HG02610 (cell line): ENCODE results near the gene TUBB3.

ENCODE experiments used
- ATAC-seq: cut with Tn5 transposase; IDR thresholded peaks from one replicate; pipeline ENCODE4 v1.9.1; 2021; ENCODE audit warnings: mild to moderate bottlenecking, moderate library complexity; ENCODE audit not compliant: unreplicated experiment

Gene TUBB3

DNA sequence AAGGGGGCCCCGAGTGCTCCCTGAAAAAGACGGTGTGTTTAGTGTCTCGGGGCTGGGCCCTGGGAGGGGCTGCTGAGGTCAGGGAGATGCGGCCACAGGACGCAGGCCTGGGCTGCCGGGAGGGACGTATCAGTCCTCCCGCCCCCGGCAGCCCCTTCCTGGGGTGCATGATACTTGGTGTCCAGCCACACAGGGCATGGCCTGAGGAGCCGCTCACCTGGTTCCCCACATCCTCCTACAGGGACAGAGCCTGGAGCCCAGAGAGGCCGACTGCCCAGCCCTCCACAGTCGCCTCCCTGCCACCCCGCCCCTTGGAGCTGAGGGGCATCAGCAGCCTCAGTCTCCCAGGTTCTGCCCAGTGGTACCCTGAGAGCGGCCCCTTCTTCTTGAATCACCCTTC is 13.4 kb downstream of the TUBB3 start:
- ATAC-seq: no peak

DNA sequence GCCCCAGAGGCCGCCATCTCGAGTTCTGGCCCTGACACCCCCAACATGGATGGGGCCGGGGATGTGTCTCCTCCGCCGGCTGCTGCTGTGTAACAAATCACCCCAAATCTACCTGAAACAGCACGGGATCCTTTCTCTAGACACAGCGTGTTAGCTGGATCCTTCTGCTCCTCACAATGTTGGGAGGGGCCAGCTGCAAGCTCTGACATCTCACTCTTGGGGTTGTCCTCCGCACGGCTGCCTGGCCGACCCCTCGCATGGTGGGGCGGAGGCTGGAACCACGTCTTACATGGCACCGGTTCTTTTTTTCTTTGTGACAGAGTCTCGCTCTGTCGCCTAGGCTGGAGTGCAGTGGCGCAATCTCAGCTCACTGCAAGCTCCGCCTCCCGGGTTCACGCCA is 13.8 kb downstream of the TUBB3 start:
- no peak for ATAC-seq

DNA sequence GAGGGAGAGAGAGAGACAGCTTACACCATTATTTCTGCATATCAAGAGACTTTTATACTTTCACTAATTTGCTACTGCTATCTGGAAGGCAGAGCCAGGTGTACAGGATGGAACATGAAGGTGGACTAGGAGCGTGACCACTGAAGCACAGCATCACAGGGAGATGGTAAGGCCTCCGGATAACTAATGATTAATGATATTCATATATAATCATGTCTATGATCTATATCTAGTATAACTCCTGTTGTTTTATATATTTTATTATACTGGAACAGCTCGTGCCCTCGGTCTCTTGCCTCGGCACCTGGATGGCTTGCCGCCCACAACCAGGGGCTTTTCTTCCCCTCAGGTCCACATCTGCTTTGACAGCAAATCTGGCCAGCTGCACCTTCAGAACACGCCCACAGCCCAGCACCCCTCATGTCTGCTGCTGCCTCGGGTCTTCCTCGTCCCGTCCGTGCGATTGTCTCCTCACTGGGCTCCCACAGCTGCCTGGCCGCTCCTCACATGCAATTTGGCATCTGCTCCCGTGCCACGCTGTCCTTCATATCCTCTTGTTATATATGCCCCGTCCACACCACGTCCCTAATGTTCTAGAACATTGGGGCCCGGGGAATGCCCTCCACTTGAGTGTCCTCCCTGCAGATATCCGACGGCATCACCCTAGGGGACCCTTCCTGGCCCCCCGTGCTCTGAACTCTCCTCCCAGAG is 15.2 kb downstream of the TUBB3 start:
- no peak for ATAC-seq

DNA sequence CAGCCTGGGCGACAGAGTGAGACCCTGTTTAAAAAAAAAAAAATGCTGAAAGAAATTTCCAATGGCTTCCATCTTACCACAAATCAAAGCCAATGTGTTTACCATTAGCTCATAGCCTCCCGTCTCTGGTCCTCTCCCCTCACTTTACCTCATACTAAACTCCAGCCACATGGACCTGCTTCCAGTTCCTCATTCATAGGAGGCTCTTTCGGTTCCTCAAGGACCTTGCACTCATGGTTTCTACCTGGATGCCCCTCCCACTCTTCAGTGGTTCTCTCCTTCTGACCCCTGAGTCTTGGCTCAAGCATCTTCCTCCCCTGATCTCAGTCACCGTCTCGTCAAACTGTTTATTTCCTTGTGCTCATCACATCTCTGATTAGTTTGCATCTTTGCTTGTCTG is 21.6 kb downstream of the TUBB3 start:
- no peak for ATAC-seq

DNA sequence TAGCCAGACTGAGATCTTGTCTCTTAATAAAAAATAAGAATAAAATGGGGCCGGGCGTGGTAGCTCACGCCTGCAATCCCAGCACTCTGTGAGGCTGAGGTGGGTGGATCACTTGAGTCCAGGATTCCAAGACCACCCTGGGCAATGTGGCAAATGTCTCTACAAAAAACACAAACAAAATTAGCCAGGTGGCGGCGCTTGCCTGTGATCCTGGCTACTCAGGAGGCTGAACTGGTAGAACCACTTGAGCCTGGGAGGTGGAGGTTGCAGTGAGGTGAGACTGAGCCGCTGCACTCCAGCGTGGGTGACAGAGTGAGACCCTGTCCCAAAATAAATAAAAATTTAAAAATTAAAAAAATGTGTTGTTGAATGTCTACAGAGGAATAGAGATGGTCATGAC is 22.5 kb downstream of the TUBB3 start:
- ATAC-seq: no peak

DNA sequence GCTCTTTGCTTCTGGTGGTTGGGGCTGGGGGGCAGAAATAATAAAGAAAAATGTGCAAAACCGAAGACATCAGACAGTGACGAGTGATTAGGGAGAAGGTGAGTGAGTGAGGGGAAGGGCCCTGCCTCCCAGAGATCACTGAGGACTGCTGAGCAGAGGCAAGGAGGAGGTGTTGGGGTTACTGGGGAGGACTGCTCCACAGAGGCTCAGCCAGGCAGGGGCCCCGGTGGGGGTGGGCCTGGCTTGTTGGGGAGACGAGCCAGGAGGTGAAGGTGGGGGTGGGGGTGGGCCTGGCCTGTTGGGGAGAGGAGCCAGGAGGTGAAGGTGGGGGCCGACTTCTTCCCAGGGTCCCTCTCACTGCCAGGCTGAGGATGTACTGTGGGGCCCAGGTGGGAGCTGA is 23.4 kb downstream of the TUBB3 start:
- ATAC-seq: no peak

DNA sequence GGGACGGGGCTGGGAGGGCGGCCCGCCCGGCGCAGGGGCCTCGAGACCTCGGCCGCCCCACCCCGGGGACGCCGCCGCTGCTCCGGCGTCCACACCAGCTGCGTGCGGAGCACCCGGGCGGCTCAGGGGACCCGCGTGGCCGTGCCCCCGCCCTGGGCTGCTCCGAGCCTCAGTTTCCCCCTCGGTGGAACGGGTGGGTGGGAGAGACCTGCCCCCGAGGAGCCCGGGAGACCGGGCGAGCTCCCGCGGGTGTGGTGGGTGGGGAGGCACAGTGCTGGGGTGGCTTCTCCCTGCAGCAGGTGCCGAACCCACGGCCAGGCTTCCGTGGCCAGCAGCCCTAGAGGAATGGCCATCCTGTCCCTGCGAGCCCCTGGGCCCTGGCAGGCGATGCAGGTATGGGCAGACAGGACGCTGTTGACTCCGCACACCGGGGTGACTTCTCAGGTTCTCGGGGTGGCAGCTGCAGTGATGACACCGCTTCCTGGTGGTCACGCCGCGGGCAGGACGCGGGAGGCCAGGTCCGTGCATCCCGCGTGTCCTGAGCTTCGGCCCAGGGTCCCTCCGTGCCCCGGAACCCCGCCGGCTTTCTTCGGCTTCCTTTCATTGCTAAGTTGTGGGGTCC is 26.1 kb downstream of the TUBB3 start:
- ATAC-seq: no peak

DNA sequence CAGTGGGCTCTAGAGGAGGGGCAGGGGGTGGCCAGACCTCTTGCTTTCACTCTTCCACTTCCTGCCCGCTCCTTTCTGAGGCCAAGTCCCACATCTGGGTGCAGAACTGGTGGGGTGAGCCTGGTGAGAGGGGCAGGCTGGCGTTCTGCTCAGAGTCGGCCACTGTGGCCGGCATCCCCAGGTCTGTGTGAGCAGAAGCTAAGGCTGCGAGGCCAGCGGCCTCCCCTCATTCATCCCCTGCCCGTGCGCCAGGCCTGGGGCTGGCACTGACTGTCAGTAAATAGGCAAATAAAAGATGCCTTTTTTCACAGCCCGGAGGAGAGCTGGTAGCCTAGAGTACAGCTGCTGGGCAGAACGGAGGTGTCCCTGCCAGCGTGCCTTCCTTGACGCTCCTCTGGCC is 26.6 kb downstream of the TUBB3 start:
- ATAC-seq: no peak

DNA sequence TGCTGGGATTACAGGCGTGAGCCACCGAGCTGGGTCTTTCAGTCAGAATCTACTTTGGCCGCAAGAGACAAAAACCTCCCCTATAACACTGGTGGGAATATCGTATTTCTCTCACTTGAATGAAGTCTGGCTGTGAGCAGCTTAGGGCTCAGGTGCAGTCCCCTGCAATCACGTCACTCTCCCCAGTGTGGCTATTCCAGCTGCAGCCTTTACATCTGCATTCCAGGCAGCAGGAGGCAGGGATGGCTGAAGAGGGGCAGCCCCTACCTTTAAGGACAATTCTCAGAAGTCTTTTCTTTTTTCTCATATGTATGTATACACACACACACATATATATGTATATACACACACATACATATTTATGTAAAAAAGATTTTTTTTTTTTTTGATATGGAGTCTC is 28.4 kb downstream of the TUBB3 start:
- ATAC-seq: no peak

DNA sequence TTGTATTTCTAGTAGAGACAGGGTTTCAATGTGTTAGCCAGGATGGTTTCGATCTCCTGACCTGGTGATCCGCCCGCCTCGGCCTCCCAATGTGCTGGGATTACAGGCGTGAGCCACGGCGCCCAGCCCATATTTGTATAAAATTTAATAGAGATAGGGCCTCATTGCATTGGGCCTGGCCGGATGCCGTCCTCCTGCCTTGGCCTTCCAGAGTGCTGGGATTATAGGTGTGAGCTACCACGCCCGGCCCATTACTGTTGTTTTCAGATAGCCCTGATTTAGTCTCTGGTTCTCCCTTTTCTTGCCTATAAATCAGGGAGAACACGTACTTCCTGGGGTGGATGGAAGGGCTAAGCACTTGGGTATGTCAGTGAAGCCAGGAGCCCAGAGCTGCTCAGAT is 28.9 kb downstream of the TUBB3 start:
- no peak for ATAC-seq

DNA sequence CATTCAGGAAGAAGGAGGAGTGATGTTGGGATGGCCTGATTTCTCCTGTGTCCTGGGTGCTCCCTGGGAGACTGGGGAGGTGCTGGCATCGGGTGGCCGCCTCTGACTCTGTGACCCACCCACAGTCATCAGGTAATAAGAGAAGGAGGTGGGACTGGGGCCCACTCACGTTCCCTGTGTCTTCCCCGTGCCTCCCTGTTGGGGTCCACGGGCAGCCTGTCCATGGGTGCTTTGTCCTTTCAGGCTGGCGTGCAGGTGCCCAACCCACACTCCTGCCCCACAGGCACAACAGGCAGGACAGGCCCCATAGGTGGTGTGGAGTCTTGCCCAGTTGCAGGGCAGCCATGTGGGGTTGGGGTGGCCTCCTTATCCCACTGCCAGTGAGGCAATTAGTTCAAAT is 29.4 kb downstream of the TUBB3 start:
- no peak for ATAC-seq

DNA sequence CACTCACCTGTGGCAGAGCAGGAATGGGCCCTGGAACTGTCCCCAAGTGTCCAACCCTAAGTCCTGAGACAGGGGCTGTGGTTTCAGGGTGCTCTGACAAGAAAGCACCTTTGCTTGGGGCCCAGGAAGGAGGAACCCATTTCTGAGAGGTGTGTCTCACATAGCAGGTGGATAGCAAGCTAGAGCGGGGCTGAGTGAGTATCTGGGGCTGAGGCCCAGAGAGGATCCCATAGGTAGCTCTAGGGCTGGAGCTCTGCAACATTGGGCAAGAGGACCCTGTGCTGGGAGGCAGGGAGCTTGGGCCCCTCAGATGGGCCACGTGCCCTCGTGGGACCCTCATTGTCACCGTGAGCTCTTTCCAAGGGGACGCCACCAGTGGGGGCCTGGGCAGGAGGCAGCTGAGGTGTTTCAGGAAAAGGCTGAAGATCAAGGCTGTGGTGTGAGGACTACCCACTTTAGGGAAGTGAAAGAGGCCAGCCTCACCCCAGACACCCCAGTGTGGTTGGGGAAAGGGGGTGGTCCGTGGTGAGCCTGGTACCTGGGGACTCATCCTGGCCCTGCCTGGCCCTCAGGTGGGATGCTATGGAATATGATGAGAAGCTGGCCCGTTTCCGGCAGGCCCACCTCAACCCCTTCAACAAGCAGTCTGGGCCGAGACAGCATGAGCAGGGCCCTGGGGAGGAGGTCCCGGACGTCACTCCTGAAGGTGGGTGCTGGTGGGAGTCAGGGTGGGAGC is 30.7 kb downstream of the TUBB3 start:
- ATAC-seq: peak; percentile 55

DNA sequence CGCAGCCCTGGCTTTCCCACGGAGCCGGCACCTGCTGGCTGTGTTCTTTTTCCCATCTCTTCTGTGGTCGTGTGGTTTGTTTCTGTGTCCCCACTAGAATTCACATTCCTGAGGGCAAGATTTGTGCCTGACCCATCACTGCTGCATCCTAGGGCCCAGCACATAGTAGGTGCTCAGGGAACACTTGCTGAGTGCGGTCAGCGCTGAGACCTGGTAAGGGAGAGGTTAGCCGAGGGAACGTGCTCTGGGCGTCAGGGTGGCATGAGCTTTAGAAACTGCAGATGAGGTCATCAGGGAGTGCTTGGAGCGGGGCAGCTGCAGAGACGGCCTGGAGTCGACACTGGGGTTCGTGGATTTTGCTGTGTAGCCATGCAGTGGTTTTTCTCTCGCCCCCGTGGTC is 31.3 kb downstream of the TUBB3 start:
- no peak for ATAC-seq

DNA sequence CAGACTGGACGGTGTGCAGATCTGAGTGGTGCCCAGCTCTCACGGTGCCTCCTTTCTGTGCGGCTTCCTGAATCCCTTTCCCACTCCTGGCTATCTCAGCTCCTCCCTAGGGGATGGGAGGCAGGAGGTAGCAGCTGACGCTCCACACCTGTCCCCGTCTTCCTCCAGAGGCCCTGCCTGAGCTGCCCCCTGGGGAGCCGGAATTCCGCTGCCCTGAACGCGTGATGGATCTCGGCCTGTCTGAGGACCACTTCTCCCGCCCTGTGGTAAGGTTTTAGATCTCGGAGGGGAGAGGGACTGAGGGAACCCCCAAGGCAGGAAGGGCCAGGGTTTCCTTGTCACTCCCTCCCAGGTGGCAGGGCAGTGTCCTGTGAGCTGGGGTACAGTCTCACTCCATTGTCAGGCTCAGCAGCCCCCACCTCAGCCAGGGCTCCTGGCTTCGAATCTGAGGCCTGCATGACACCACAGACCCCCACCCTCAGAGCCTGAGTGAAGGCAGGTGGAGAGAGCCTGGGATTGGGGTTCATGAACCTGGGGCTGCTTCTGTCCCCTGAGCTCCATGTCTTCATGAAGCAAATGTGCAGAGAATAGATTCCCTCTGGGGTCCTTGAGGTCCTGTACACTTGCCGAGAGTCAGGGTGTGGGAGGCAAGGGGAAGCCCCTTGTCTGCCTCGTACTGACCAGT is 32.0 kb downstream of the TUBB3 start:
- ATAC-seq: no peak

DNA sequence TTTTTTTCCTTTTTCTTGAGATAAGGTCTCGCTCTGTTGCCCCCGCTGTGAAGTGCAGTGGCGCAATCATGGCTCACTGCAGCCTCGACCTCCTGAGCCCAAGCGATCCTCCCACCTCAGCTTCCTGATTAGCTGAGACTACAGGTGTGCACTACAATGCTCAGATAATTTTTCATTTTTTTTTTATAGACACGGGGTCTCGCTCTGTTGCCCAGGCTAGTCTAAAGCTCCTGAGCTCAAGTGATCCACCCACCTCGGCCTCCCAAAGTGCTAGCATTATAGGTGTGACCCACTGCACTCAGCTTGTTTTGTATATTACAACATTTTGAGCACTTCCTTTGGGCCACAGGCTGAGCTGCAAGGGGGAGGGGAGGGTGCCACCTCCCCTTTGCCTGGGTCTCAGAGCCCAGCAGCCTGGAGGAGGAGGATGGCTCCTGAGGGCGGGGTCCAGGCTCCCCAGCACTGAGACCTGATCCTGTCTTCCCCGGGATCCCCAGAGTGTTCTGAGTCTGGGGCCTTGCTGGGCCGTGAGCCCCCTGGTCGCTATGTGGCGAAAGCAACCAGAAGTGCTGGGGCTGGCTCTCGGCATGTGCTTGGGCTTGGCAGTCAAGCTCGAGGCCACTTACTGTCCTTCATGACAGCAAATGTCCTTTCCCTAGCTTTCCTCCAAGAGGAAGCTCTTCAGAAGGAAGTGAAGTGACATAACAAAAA is 33.5 kb downstream of the TUBB3 start:
- no peak for ATAC-seq

DNA sequence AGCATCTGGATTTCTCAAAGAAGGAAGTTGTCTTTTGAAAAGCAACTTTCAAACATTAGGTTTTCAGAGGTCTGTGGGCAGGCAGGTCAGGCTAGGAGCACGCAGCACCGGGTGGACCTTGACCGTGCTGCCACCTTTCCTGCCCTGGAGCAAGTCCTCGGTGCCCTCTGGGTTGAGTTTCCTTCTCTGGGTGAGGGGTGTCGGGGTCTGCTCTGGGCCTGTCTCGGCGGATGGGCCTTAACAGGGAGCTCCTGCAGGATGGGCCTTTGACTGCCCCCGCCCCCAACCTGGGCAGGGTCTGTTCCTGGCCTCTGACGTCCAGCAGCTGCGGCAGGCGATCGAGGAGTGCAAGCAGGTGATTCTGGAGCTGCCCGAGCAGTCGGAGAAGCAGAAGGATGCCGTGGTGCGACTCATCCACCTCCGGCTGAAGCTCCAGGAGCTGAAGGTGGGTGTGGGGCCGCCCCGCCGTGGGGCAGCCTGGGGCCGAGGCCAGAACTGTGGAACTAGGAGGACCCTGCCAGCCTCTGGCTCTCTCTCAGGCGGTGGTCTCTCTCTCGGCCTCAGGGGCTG is 34.2 kb downstream of the TUBB3 start:
- ATAC-seq: no peak

DNA sequence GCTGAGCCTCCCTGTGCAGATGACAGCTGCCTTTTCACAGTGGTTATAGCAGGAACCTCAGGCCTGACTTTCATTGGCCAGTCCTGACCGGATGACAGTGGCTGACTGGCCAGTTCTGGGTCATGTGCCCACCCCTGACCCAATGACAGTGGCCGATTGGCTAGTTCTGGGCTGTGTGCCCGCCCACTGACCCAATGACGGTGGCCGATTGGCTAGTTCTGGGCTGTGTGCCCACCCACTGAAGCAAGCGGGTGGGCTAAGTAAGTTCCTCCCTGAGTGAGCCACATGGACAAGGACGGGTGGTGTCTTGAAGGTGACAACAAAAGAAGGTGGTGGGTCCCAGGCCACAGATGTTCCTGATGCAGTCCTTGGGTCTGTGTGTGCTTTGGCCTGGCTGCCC is 34.9 kb downstream of the TUBB3 start:
- no peak for ATAC-seq

DNA sequence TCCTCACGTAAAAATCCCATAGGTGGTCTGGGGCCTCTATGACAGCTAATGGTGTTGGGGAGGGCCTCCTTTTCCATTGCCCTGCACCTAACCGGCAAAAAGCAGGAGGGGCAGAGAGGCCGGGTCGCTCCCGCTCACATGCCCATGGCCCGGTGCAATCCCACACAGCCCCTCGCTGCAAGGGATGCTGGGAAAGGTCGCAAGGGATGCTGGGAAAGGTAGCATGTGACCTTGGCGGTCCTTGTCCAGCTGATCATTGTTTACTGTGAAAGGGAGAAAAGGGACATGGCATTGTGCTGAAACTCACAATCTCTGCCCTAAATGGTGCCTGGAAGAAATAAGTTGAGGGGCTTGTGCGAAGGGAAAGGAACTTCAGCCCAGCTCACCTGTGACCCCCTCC is 35.5 kb downstream of the TUBB3 start:
- ATAC-seq: no peak

DNA sequence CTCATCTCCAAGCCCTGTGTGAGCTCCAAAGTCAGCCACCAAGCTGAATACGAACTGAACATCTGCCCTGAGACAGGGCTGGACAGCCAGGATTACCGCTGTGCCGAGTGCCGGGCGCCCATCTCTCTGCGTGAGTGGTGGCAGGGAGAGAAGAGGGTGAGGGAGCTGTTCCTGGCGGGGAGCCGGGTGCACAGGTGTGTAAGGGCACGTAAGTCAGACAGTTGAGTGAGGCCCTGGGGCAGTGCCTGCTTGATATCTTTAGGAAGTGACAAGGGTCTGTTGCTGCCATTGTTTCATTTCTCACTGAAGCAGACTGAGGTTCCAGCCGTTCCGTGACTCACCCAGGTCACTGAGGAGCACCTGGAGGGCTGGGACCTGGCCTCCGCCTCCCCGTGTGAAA is 37.8 kb downstream of the TUBB3 start:
- ATAC-seq: no peak

DNA sequence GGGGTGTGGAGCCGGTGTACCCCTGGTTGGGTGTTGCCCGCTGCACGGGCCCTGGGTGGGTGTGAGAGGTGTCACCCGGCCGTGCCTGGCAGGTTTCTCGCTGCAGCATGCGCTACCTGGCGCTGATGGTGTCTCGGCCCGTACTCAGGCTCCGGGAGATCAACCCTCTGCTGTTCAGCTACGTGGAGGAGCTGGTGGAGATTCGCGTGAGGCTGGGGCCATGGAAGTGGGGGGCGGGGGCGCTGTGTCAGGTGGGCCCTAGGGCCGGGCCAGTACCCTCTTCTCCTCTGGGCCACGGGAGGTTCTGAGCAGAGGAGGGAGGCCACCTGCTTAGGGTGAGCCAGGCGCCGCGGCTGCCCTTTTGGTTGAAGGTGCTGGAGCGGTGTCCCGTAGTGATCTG is 38.8 kb downstream of the TUBB3 start:
- no peak for ATAC-seq
